8988T (cell line): Measurements from ENCODE around the gene SMURF1.
"Not testable (repeated sequence)": the region's sequence is repeated elsewhere in the genome, so short reads cannot be mapped to it uniquely, and the experiment has no call there.

ENCODE experiments used
- DNase-seq: peaks from one replicate; pipeline ENCODE4 v3.0.0; 2011

SMURF1 gene

GRCh38 chr7:99094401-99094800 is 49.5 kb downstream of the SMURF1 start:
- DNase-seq: no peak

GRCh38 chr7:99092064-99092720 is 51.7 kb downstream of the SMURF1 start:
- DNase-seq: no peak

- DNase-seq: no peak
Observed at GRCh38 chr7:99090771-99091542, 53.0 kb downstream of the SMURF1 start.

DNA sequence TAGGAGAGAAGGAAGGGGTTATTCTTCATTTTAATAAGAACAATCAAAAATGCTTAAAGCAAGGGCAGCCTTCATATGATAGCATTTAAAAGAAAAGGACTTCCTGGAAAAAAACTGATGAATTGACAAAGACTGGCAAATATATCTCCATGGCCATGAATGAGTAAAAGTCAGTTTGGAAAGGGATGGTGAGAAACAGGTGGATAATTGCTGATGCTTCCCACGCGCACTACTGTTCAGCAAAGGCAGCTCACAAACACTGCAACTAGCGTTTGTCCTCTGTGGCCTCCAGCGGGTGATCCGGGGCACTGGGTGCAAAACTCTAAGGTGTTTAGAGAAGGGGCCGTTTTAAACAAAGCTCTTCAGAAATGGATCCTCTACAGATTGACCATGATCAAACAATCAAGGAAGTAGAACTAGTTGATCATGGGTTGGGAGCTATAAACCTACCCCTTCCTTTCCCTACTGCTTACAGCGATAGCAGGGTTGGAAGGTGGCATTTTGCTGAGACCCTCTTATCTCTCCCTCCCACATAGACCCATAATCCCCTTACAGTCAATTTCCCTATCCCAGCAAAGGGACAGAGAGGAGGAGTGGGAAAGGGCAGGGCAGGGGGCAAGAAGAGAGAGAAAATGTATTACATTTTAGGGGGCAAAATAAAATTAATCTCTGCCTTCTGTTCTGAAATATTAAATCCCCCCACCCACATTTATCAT is 53.8 kb downstream of the SMURF1 start:
- DNase-seq: no peak

DNA sequence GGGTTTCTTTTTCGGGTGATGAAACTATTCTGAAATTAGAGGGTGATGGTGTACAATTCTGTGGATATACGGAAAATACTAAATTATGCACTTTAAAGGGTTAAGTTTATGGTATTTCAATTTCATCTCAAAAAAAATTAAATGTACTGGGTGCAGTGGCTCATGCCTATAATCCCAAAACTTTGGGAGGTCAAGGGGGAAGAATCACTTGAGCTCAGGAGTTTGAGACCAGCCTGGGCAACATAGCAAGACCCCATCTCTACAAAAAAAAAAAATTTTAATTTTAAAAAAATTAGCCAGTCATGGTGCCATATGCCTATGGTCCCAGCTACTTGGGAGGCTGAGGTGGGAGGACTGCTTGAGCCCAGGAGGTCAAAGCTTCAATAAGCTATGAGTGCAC is 57.0 kb downstream of the SMURF1 start:
- no peak for DNase-seq

- DNase-seq: no peak
Observed at GRCh38 chr7:99086532-99086931, 57.4 kb downstream of the SMURF1 start.

DNA sequence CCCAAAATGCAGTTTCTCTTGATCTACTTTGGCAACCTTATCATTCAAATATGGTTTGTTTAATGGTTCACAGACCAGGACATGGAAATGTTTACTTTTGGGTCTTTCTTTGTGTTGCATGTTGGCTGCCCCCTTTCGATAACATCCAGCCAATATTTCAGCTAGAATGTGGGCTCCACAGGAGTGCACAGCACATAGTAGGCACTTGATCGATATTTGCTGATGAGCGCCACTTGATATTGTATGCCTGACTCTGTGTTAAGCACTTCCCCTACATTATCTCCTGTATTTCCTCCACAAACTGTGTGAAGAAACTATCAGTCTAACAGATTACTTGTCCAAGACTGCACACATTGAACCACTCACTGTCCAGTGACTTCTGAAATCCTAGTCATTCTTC is 60.2 kb downstream of the SMURF1 start:
- DNase-seq: no peak

- DNase-seq: no peak
Observed at GRCh38 chr7:99083068-99083651, 60.7 kb downstream of the SMURF1 start.

GRCh38 chr7:99080679-99081078 is 63.2 kb downstream of the SMURF1 start:
- no peak for DNase-seq

DNA sequence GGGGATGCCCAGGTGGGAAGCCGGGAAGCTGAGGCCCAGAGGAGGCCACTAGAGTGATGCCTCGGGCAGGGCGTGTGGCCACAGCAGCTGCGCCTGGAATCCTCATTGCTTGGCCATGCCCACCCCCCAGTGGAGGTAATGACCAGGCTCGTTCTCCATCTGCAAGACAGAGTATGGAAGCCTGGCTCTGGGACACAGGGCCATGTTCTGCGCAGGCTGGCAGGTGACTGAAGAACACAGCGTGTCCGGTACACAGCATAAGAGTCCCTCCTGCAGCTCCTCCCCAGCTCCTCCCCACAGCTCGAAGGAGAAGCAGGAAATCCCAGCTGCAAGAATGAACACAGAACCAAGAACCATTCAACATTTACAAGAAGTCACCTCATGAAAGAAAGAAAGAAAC is 64.8 kb downstream of the SMURF1 start:
- no peak for DNase-seq

DNA sequence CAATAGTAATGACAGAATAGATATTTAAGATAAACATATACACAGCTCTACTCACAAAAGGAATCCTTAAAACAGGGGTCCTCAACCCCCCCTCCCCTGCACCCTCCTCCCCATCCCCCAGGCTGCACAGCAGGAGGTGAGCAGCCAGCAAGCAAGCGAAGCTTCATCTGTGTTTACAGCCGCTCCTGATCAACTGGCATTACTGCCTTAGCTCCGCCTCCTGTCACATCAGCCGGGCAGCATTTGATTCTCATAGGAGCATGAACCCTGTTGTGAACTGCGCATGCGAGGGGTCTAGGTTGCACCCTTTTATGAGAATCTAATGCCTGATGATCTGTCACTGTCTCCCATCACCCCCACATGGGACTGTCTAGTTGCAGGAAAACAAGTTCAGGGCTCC is 65.5 kb downstream of the SMURF1 start:
- DNase-seq: no peak

- DNase-seq: no peak
Observed at GRCh38 chr7:99076615-99077014, 67.3 kb downstream of the SMURF1 start.

DNA sequence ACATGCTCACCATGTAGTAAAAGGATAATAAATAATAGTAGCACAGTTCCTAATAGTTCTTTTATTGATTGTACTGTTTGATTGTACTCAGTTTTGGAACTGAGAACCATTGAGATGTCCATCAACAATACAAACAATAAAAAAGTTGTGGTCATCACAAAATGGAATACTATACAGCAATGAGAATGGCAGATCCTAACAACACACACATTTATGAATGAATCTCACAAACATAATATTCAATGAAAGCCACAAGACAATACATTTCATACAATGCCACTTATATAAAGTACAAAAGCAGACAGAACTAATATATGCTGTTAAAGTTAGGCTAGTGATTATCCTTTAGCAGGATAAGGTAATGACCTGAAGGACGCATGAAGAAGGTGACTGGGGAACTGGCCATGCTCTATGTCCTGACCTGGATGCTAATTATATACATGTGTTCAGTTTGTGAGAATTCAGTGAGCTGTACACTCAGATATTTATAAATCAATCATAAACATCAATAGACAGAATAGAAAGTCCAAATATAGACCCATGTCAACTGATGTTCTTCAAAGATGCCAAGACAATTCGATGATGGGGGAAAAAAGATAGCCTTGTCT is 70.0 kb downstream of the SMURF1 start:
- no peak for DNase-seq

- no peak for DNase-seq
Observed at GRCh38 chr7:99072126-99072525, 71.8 kb downstream of the SMURF1 start.

- DNase-seq: no peak
Observed at GRCh38 chr7:99070361-99070760, 73.5 kb downstream of the SMURF1 start.

GRCh38 chr7:99061001-99061776 is 82.7 kb downstream of the SMURF1 start:
- DNase-seq: no peak

- DNase-seq: no peak
Observed at GRCh38 chr7:99054781-99055180, 89.1 kb downstream of the SMURF1 start.

- no peak for DNase-seq
Observed at GRCh38 chr7:99050971-99051370, 92.9 kb downstream of the SMURF1 start.

GRCh38 chr7:99047526-99048077 is 96.3 kb downstream of the SMURF1 start:
- DNase-seq: no peak

DNA sequence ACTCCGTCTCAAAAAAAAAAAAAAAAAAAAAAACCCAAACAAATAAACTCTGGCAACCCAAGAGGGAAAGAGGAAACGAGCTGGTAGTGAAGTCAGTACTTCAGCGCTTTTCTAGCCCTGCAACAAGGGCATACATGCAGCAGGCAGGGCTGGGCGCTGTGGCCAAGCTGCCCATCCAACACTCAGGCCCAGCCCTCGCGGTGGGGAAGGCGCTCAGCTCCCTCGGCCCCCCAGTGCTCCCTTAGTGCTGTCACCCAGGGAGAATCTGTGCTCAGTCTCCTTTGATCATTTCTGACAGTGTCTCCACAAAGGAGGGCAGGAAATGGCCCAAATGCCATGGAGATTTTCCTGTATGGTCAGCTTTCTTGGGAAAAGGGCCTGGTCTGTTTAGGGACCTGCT is 97.2 kb downstream of the SMURF1 start:
- no peak for DNase-seq

DNA sequence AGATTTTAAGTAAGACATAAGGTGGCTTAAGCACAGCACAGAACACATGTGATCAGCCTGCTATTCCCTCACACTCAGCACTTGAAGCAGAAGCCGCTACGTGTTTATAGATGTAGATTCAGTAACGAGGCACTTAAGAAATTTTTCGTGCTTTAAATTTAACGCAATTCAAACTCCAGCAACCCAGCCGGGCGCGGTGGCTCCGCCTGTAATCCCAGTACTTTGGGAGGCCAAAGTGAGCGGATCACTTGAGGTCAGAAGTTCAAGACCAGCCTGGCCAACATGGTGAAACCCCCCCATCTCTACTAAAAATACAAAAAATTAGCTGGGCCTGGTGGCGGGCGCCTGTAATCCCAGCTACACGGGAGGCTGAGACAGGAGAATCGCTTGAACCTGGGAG is 97.6 kb downstream of the SMURF1 start:
- DNase-seq: not testable (repeated sequence)

DNA sequence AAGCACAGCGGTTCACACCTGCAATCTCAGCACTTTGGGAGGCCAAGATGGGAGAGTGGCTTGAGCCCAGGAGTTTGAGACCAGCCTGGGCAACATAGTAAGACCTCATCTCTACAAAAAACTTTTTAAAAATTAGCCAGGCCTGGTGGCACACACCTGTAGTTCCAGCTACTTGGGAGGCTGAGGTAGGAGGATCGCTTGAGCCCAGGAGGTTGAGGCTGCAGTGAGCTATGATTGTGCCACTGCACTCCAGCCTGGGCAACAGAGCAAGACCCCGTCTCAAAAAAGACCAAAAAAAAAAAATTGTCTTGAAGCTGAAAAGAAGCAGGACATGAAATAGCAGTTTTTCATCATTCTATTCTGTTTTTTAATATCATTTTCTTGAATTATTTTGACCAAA is 99.0 kb downstream of the SMURF1 start:
- DNase-seq: not testable (repeated sequence)
